NCI-H1694 treated with DMSO at 0.1 percent for 48 hours (cell line): ENCODE measurements around the gene FOXJ1.
"Not testable (repeated sequence)": the region's sequence is repeated elsewhere in the genome, so short reads cannot be mapped to it uniquely, and the experiment has no call there.

Source experiments
- DNase-seq: peaks from one replicate; lab custom pipeline; 2025; lab: John Stamatoyannopoulos, UW

FOXJ1 gene, protein sequence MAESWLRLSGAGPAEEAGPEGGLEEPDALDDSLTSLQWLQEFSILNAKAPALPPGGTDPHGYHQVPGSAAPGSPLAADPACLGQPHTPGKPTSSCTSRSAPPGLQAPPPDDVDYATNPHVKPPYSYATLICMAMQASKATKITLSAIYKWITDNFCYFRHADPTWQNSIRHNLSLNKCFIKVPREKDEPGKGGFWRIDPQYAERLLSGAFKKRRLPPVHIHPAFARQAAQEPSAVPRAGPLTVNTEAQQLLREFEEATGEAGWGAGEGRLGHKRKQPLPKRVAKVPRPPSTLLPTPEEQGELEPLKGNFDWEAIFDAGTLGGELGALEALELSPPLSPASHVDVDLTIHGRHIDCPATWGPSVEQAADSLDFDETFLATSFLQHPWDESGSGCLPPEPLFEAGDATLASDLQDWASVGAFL

DNA sequence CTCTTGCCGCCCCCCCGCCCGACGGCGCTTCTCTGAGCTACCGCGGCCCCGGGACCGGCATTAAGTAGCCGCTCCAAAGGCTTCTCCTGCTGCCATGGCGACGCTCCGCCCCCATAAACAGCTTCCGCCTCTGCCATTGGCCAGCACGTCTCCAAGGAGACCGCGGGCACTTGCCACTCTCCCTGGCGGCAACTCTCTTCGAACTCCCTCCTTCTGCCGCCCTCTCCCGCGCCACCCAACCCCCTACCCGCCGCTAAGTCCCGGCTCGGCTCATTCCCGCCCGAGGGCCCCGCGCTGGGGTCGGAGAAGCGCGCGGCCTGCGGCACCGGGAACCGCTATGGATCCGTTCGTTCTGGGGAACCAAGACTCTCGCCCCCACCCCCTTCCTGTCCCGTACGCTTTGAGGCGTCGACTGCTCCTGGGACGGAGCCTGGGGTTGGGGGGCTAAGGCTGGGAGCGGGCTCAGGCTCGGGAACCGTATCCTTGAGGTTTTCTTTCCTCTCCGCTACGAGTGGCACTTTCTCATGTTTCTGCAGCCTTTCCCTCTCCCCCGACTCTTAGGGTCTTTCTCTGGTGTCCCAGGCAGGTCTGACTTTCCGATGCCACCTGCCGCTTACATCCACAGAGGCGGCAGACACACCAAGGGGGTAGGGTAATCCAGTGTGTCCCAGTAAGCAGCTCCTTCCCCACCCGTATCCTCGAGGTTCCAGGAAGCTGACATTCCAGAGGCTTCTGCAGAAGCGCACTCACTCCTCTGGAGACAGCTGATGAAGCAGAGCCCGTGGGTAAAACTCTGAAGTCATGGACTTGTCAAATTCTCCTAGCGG lies at the start of gene FOXJ1:
FOXJ1 (minus strand) TSS at position 34 of the 827 bp plus-strand sequence. CDS start 850 bp downstream, outside the sequence.
- DNase-seq: peak; percentile 73

GRCh38 chr17:76189741-76190140 lies 48.7 kb upstream of the FOXJ1 start:
- no peak for DNase-seq

- DNase-seq: no peak
These were observed 48.2 kb upstream of the FOXJ1 start for GRCh38 chr17:76189247-76189646.

DNA sequence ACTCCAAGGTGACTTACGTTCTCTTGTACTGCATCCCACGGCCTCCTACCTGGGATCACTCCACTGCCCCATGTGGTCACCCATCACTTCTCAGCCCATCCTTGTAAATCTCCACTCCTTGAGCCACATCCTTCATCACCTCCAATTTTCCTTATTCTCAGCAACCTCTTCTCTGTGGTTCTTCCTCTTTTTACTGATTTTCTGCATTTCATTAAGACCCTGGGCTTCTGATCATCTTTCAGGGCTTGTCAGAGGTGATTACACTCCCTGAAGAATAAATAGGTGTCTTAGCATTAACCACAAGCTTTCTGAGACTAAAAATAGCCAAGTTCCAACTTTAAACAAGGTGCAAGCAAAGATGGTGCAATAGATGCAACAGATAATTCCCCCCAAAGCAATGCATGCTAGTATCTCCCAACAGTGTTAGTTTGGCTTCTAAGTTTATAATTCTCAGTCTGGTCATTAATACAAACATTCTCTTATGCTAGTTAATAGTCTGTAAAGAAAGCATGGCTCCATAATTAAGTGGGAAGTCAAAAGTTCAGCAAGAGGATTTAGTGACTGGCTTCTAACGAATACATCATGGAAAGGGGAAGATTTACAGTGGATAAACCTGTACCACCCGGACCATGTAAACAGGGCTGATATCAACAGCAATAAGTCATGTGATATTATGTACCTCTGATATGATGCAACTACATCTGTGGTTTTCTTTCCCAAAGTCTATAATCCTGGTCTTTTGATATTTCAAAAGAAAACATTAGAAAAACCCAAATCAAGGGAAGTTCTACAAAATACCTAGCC lies 47.4 kb upstream of the FOXJ1 start:
- no peak for DNase-seq

DNA sequence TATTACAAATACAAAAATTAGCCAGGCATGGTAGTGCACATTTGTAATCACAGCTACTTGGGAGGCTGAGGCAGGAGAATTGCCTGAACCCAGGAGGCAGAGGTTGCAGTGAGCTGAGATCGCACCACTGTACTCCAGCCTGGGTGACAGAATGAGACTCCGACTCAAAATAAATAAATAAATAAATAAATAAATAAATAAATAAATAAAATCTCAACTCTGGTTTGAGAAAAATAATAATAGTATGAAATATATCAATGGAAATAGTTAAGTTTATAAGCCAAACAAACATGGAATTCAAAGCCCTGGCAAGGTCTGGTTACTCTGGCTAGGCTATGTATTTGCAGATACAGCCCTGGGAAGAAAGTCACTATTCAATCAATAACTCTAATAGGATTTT lies 45.7 kb upstream of the FOXJ1 start:
- not testable (repeated sequence) for DNase-seq

GRCh38 chr17:76184290-76184689 lies 43.2 kb upstream of the FOXJ1 start:
- no peak for DNase-seq

- DNase-seq: peak; percentile 91
These were observed 41.1 kb upstream of the FOXJ1 start for GRCh38 chr17:76182016-76182764.

GRCh38 chr17:76179496-76180467 lies 38.7 kb upstream of the FOXJ1 start:
- DNase-seq: no peak

DNA sequence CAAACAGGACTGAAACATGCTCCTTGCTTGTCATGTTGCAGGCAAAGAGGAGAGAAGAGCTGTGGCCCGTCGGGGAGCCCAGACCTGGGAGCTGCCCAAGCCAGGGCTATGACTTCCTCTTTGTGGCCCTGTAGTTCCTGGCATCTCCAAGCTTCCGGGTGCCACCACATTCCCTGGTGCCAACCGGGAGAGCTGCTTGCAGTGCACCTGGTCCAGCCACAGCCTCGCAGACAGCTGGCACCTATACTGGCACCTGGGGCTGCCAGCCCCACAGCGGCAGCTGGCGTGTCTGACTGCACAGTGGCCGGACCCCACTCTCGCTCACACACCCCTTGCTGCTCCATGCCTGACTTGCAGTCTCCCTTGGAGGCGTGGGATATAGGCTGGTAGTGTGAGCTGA lies 37.1 kb upstream of the FOXJ1 start:
- DNase-seq: no peak

GRCh38 chr17:76176701-76177574 lies 35.9 kb upstream of the FOXJ1 start:
- no peak for DNase-seq

DNA sequence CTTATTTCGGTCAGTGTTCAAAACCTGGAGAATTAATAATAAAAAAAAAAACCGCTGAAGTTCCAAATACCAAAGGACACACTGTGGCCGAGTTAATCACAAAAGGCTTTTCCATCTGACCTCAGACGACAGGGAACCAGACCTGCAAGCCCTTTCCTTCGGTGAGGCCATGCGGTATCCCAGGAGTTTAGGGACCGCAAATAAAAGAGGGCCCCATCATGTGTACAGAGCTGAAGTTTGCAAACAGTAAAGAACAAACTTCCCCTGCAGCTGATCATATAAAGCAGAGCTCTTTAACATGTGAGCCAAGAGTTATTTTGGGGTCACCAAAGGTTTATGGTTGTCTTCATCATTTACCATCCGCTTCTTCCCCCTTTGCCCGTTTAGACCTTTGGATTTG lies 33.0 kb upstream of the FOXJ1 start:
- no peak for DNase-seq

GRCh38 chr17:76173474-76173873 lies 32.4 kb upstream of the FOXJ1 start:
- no peak for DNase-seq

GRCh38 chr17:76171706-76172105 lies 30.7 kb upstream of the FOXJ1 start:
- no peak for DNase-seq

DNA sequence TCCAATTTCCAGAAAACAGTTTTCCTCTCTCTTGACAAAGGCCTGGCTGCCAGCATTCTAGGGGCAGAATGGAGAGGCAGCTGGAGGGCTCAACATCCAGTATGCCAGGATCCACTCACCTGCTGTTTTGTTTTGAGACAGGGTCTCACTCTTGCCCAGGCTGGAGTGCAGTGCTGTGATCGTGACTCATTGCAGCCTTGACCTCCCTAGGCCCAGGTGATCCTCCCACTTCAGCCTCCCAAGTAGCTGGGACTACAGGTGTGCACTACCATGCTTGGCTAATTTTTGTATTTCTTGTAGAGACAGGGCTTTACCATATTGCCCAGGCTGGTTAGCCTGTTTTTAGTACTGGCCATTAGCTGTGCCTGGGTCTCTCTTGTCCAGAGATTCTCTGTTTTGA lies 29.1 kb upstream of the FOXJ1 start:
- no peak for DNase-seq

- DNase-seq: no peak
These were observed 25.9 kb upstream of the FOXJ1 start for GRCh38 chr17:76166906-76167305.

DNA sequence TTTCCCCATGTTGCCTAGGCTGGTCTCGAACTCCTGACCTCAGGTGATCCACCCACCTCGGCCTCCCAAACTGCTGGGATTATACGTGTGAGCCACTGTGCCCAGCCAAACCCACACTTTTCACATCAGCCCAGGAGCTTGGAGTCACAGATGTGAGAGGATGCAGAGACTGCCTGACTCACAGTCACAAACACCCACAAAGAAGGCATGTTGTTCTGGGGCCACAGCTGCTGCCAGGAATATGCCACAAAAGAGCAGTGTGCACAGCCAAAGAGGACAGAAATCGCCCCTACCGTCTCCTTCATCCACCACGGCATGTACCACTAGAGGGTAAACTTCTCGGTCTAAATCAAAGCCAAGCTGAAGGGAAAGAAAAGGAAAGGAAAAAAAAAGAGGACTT lies 25.1 kb upstream of the FOXJ1 start:
- DNase-seq: no peak

GRCh38 chr17:76164331-76164730 lies 23.3 kb upstream of the FOXJ1 start:
- no peak for DNase-seq

GRCh38 chr17:76163919-76164318 lies 22.9 kb upstream of the FOXJ1 start:
- no peak for DNase-seq

DNA sequence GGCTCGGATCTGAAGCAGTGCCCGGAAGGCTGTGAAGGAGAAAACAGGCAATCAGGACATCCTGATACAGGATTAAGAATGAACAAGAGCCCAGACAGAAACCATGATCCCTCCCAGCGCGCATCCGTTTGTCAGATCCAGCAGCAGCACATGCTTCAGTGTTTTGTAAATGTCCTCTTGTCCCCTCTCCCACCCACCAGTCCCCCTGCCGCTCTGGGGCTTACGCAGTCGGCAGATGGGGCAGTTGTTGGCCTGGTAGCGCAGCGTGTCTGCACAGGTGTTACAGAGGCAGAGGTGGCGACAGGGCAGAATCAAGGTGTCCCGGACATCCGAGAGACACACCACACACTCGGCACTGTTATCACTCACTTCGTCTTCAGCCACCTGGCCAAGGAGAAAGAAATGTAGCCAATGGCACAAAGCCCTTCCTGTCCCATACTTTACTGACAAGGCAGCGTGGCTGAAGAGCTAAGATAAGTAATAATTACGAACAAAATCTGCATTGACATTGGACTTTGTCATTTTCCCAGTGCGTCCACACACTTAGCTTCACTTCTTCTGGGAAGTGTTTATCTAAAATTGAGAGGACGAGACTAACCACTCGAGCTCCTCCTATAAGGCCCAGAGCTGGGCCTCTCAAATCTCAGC lies 20.7 kb upstream of the FOXJ1 start:
- DNase-seq: no peak
